HepG2 (cell line): ENCODE data around the gene EEA1. TPM values are rescaled to one million over a fixed set of nuclear protein-coding genes. Genes with fewer than 3 reads are reported as not detected.

ENCODE experiments used
- ATAC-seq: fragments of 200-7000 bp; cut with Tn5 transposase; 3 replicates; pipeline ENCODE4 v1.9.1; 2020; ENCODE audit warnings: mild to moderate bottlenecking, moderate library complexity
- Bru-seq: library from RNA; stranded (reverse); fragments of 400-500 nt; gene quantifications from one replicate; lab custom pipeline; 2021; lab: Mats Ljungman, UMichigan
- BruChase-seq, 2 experiments: library from RNA; stranded (reverse); fragments of 400-500 nt; gene quantifications; one replicate each; lab custom pipeline; 2021; lab: Mats Ljungman, UMichigan
- BruUV-seq: library from RNA; stranded (reverse); fragments of 400-500 nt; replicated peaks from 2 replicates; lab custom pipeline; 2021; lab: Mats Ljungman, UMichigan
- CTCF ChIA-PET: fragments of 300-600 bp; formaldehyde crosslinking; extraction: SDS; loops from one replicate; lab custom pipeline; 2021; ENCODE audit warnings: low total read pairs, inconsistent platforms, low intra/inter-chr PET ratio; lab: Yijun Ruan, JAX
- POLR2A ChIA-PET: fragments of 350-600 bp; sonication (Branson Sonifier 250); formaldehyde crosslinking; loops from one replicate; lab custom pipeline; 2020; ENCODE audit warnings: antibody characterized with exemption, inconsistent platforms; lab: Yijun Ruan, JAX
- DNase-seq: peaks from one replicate; pipeline ENCODE4 v3.0.0-alpha.2; 2015; ENCODE audit warnings: low spot score
- FAIRE-seq: peaks from 3 replicates; lab custom pipeline; 2011; peaks lifted over from hg19 to GRCh38; lab: Jason Lieb, UNC
- H2AFZ ChIP-seq: one replicate; pipeline ENCODE4 v1.6.1; 2011; ENCODE audit warnings: low read length, inconsistent platforms
- H3K27ac ChIP-seq: fragments of 300-600 bp; 3 replicates; pipeline ENCODE4 v1.8.0; 2011; ENCODE audit warnings: mixed run types, mild to moderate bottlenecking, mixed read lengths, low read length, inconsistent platforms; ENCODE audit not compliant: insufficient read depth; ENCODE audit errors: extremely low read length
- H3K27me3 ChIP-seq, 2 experiments: fragments of 200-600 bp in 1 of 2; 2 replicates in 1 of 2; 3 replicates in 1 of 2; pipeline versions ENCODE4 v1.6.0 to v1.8.0; 2011; ENCODE audit warnings: low read length in 2 of 2, mild to moderate bottlenecking in 2 of 2, moderate library complexity in 2 of 2, inconsistent platforms in 1 of 2; ENCODE audit not compliant: insufficient read depth in 2 of 2, control insufficient read depth in 1 of 2
- H3K36me3 ChIP-seq, 2 experiments: fragments of 200-600 bp in 1 of 2; replicated peaks in 1 of 2; 2 replicates in 1 of 2; 3 replicates in 1 of 2; pipeline versions ENCODE4 v1.5.1 to v1.8.0; 2011; ENCODE audit warnings: low read length in 2 of 2, inconsistent platforms in 1 of 2; ENCODE audit not compliant: insufficient read depth in 2 of 2, control insufficient read depth in 1 of 2
- H3K4me1 ChIP-seq: 2 replicates; pipeline ENCODE4 v1.5.1; 2012; ENCODE audit warnings: low read length, inconsistent platforms; ENCODE audit not compliant: insufficient read depth
- H3K4me2 ChIP-seq: 2 replicates; pipeline ENCODE4 v1.6.0; 2011; ENCODE audit warnings: low read depth, low read length, inconsistent platforms
- H3K4me3 ChIP-seq, 3 experiments: fragments of 200-600 bp in 1 of 3; sonication (generic), shearing (Covaris generic) in 1 of 3; replicated peaks in 1 of 3; 2 replicates each; pipeline ENCODE4 v1.5.1; 2011 to 2016; ENCODE audit warnings: low read length in 3 of 3, inconsistent platforms in 2 of 3, low read depth in 2 of 3, mild to moderate bottlenecking in 2 of 3, control low read depth in 1 of 3, mixed read lengths in 1 of 3; ENCODE audit not compliant: insufficient read depth in 1 of 3
- H3K79me2 ChIP-seq: one replicate; pipeline ENCODE4 v1.6.1; 2011; ENCODE audit warnings: low read length, inconsistent platforms; ENCODE audit not compliant: insufficient read depth
- H3K9ac ChIP-seq: 2 replicates; pipeline ENCODE4 v1.6.0; 2011; ENCODE audit warnings: mild to moderate bottlenecking, low read depth, low read length, inconsistent platforms; ENCODE audit not compliant: insufficient read depth
- H3K9me3 ChIP-seq: 2 replicates; pipeline ENCODE4 v1.5.1; 2012; ENCODE audit warnings: mild to moderate bottlenecking, low read length
- H4K20me1 ChIP-seq: 2 replicates; pipeline ENCODE4 v1.6.0; 2011; ENCODE audit warnings: inconsistent platforms, mild to moderate bottlenecking, low read length, moderate library complexity; ENCODE audit not compliant: insufficient read depth
- ISL2 ChIP-seq: sonication (generic); formaldehyde crosslinking; IDR thresholded peaks from 2 replicates; pipeline ENCODE4 v1.5.0; 2020; ENCODE audit warnings: missing genetic modification reagents
- NAIF1 ChIP-seq: sonication (generic); formaldehyde crosslinking; IDR thresholded peaks from 2 replicates; pipeline ENCODE4 v1.5.0; 2020; ENCODE audit warnings: mild to moderate bottlenecking, missing genetic modification reagents, borderline replicate concordance
- PLSCR1 ChIP-seq: sonication (generic); formaldehyde crosslinking; IDR thresholded peaks from 2 replicates; pipeline ENCODE4 v1.5.0; 2020; ENCODE audit warnings: missing genetic modification reagents, mild to moderate bottlenecking, borderline replicate concordance
- RAD21 ChIP-seq: fragments of 450-650 bp; formaldehyde crosslinking; IDR thresholded peaks from 2 replicates; pipeline ENCODE4 v1.5.0; 2020; ENCODE audit warnings: mild to moderate bottlenecking
- RFX5 ChIP-seq: IDR thresholded peaks from 2 replicates; pipeline ENCODE4 v1.6.1; 2011; ENCODE audit warnings: low read depth, low read length, improper control_type of control experiment
- ZFY ChIP-seq: sonication (generic); formaldehyde crosslinking; IDR thresholded peaks from 2 replicates; pipeline ENCODE4 v1.4.0; 2020; ENCODE audit warnings: missing genetic modification reagents
- ZNF292 ChIP-seq: sonication (generic); formaldehyde crosslinking; IDR thresholded peaks from 2 replicates; pipeline ENCODE4 v1.8.1; 2022; ENCODE audit warnings: mild to moderate bottlenecking, low read depth, missing genetic modification reagents, borderline replicate concordance
- ZNF335 ChIP-seq: sonication (generic); formaldehyde crosslinking; IDR thresholded peaks from 2 replicates; pipeline ENCODE4 v1.4.0; 2020; ENCODE audit warnings: missing genetic modification reagents
- ZNF639 ChIP-seq: conservative IDR thresholded peaks from 2 replicates; pipeline ENCODE4 v1.6.1; 2018; ENCODE audit warnings: missing genetic modification reagents
- ZNF670 ChIP-seq: sonication (generic); formaldehyde crosslinking; IDR thresholded peaks from 2 replicates; pipeline ENCODE4 v1.8.0; 2022; ENCODE audit warnings: mild to moderate bottlenecking, missing genetic modification reagents, borderline replicate concordance
- ZNF781 ChIP-seq: sonication (generic); formaldehyde crosslinking; IDR thresholded peaks from 2 replicates; pipeline ENCODE4 v1.5.1; 2020; ENCODE audit warnings: borderline replicate concordance, mild to moderate bottlenecking, missing genetic modification reagents; ENCODE audit errors: not compliant biosample characterization
- ZSCAN5A ChIP-seq: sonication (generic); formaldehyde crosslinking; IDR thresholded peaks from 2 replicates; pipeline ENCODE4 v1.8.0; 2022; ENCODE audit warnings: mild to moderate bottlenecking, missing genetic modification reagents, borderline replicate concordance
- WGBS: methylation state at CpG from one replicate; pipeline ENCODE4 v1.1.6; 2017; ENCODE audit warnings: low lambda C conversion rate; 5-methylcytosine and 5-hydroxymethylcytosine counted together
- in situ Hi-C: cut with HindIII; loops from 2 replicates; pipeline ENCODE4 v1.10.0; 2017; ENCODE audit warnings: low pct_unique_long_range_greater_than_20kb; ENCODE audit not compliant: extremely low pct_ligation_motif_present
- intact Hi-C: fragments of 100-400 bp; cut with micrococcal nuclease; formaldehyde crosslinking; loops from one replicate; pipeline ENCODE4 v1.10.0; 2022; ENCODE audit not compliant: unreplicated experiment
- long read RNA-seq, 2 experiments: library from RNA in 1 of 2; library from polyadenylated mRNA in 1 of 2; stranded (forward) in 1 of 2; unstranded in 1 of 2; transcript quantifications; one replicate each; pipeline ENCODE4 v2.0.0, GENCODE V29; 2019 to 2022
- polyA minus RNA-seq, 3 experiments: library from RNA; depleted of rRNA, polyadenylated mRNA; stranded (reverse); fragments of >200 nt; gene quantifications; 2 replicates each; pipeline ENCODE4 v1.2.3, GENCODE V29; 2011; ENCODE audit warnings: low replicate concordance in 1 of 3
- polyA plus RNA-seq, 8 experiments: library from polyadenylated mRNA; depleted of rRNA in 3 of 8; stranded (reverse) in 7 of 8; unstranded in 1 of 8; fragments of >200 nt; fragmentation: Illumina TruSeq in 4 of 8; extraction: Trizol in 4 of 8; gene quantifications; 2 replicates each; pipeline versions ENCODE4 v1.2.1 to v1.2.3, GENCODE V29; 2011 to 2016; ENCODE audit warnings: low read depth in 4 of 8, missing spikeins in 1 of 8, mixed read lengths in 1 of 8; ENCODE audit not compliant: insufficient read depth in 1 of 8
- total RNA-seq, 5 experiments: library from RNA; depleted of rRNA; stranded (reverse); fragments of >200 nt; fragmentation: Illumina TruSeq; extraction: Trizol; gene quantifications; 2 replicates each; pipeline ENCODE4 v1.2.3, GENCODE V29; 2016; ENCODE audit warnings: low read depth in 1 of 5

Gene EEA1
- total RNA-seq (2016; rRNA removed; fragmentation: Illumina TruSeq; extraction: Trizol), result 19.3 and 42.7 TPM in 2 replicates
- 13.7 and 15.1 TPM in 2 replicates for total RNA-seq (2016; cell fraction: cytosol; rRNA removed; fragmentation: Illumina TruSeq; extraction: Trizol; ENCODE audit: low read depth)
- total RNA-seq (2016; cell fraction: insoluble cytoplasmic fraction; rRNA removed; fragmentation: Illumina TruSeq; extraction: Trizol), result 17.7 and 39.8 TPM in 2 replicates
- 9.5 and 12.2 TPM in 2 replicates for total RNA-seq (2016; cell fraction: membrane; rRNA removed; fragmentation: Illumina TruSeq; extraction: Trizol)
- 29.6 and 33.4 TPM in 2 replicates for total RNA-seq (2016; cell fraction: nucleus; rRNA removed; fragmentation: Illumina TruSeq; extraction: Trizol)
- 2.6 and 5.0 TPM in 2 replicates for polyA plus RNA-seq (2011; rRNA removed)
- polyA plus RNA-seq (2011; cell fraction: cytosol; rRNA removed), result 1.1 and 1.8 TPM in 2 replicates
- polyA plus RNA-seq (2011; cell fraction: nucleus; rRNA removed), result 2.6 and 2.7 TPM in 2 replicates
- polyA plus RNA-seq (2012), result 5.4 and 9.3 TPM in 2 replicates
- polyA plus RNA-seq (2016; cell fraction: cytosol; fragmentation: Illumina TruSeq; extraction: Trizol; ENCODE audit: low read depth), result 0.26 and 0.34 TPM in 2 replicates
- polyA plus RNA-seq (2016; cell fraction: insoluble cytoplasmic fraction; fragmentation: Illumina TruSeq; extraction: Trizol; ENCODE audit: low read depth), result 17.0 and 18.2 TPM in 2 replicates
- 0.85 and 1.0 TPM in 2 replicates for polyA plus RNA-seq (2016; cell fraction: membrane; fragmentation: Illumina TruSeq; extraction: Trizol; ENCODE audit: low read depth)
- 17.2 and 17.6 TPM in 2 replicates for polyA plus RNA-seq (2016; cell fraction: nucleus; fragmentation: Illumina TruSeq; extraction: Trizol; ENCODE audit: insufficient read depth, low read depth)
- 1.6 and 2.5 TPM in 2 replicates for polyA minus RNA-seq (2011; rRNA and poly(A)+ RNA removed; ENCODE audit: low replicate concordance)
- 21.9 and 22.2 TPM in 2 replicates for polyA minus RNA-seq (2011; cell fraction: cytosol; rRNA and poly(A)+ RNA removed)
- 23.8 and 31.0 TPM in 2 replicates for polyA minus RNA-seq (2011; cell fraction: nucleus; rRNA and poly(A)+ RNA removed)
- Bru-seq, nascent RNA, result percentile 84 among the genes with signal in this experiment
- BruChase-seq, experiment 1, labeled RNA remaining after a 6-hour chase, result percentile 81 among the genes with signal in this experiment
- BruChase-seq, experiment 2, labeled RNA remaining after a 2-hour chase, result percentile 82 among the genes with signal in this experiment
- long read RNA-seq, experiment 1, partial matches to known transcripts, result 27 of 30 reads
- long read RNA-seq, experiment 1, other reads (novel, unspliced or antisense), result 3 of 30 reads
- long read RNA-seq, experiment 2, partial matches to known transcripts, result 1 of 16 reads
- long read RNA-seq, experiment 2, other reads (novel, unspliced or antisense), result 15 of 16 reads

- DNase-seq, result peak; percentile 91
- in situ Hi-C loops, result no loop called here
- WGBS, result 1% methylated on average over 19 of the region's 98 CpGs
- H3K36me3 ChIP-seq, result no peaks in the 10 kb centered on the region; a peak in 1 of 5 replicates
- ChIA-PET POLR2A (interaction anchor here (0.6 to 4.2 kb wide), 21 partner anchors 14 to 491 kb away, joined by 3 to 27 read pairs (median 5); no protein-coding TSS in a partner anchor), CTCF (interaction anchor here (0.9 kb wide), 1 partner anchor 102 kb away, joined by 3 read pairs; no protein-coding TSS in a partner anchor)
- ATAC-seq, result peak; percentile 95
- no peaks in the 10 kb centered on the region for H3K9me3 ChIP-seq
- H2AFZ ChIP-seq, result no peak within 1 kb of the TSS
- no peaks in the 10 kb centered on the region for H3K27me3 ChIP-seq
- H3K9ac ChIP-seq, result peak within 1 kb of the TSS; percentile 88
- peak within 1 kb of the TSS; percentile 93 for H3K27ac ChIP-seq
- peaks cover 44% of the 10 kb centered on the region for H3K79me2 ChIP-seq
- intact Hi-C loops, result loop anchor here (5.0 to 10.0 kb wide), 3 partner anchors 43 to 102 kb away; no protein-coding TSS in a partner anchor
- peaks cover 59% of the 10 kb centered on the region for H3K4me1 ChIP-seq
- H4K20me1 ChIP-seq, result peaks cover 6% of the 10 kb centered on the region; the same call in 1 of the 2 replicates
- peak; percentile 53 for FAIRE-seq
- peak within 1 kb of the TSS; percentile 84 for H3K4me2 ChIP-seq
- peak within 1 kb of the TSS; percentile 72 to 89 (median 89) for H3K4me3 ChIP-seq
- BruUV-seq, result no TSS peak
- TF ChIP-seq ZNF781 (CRISPR knock-in tag) (peak; percentile 97), ZNF670 (CRISPR knock-in tag) (0 out of 2 replicates have a peak, but pooled peaks have one; percentile 24), NAIF1 (peak; percentile 85; the same call in 1 of the 2 replicates), ZSCAN5A (no peak; the same call in 1 of the 2 replicates), ZNF335 (peak; percentile 66), ISL2 (CRISPR knock-in tag) (peak; percentile 53), RFX5 (peak; percentile 40; the same call in 1 of the 2 replicates), ZNF292 (CRISPR knock-in tag) (no peak), ZFY (CRISPR knock-in tag) (peak; percentile 71), ZNF639 (CRISPR knock-in tag) (peak; percentile 49; the same call in 1 of the 2 replicates), RAD21 (CRISPR knock-in tag) (peak; percentile 60; the same call in 1 of the 2 replicates), PLSCR1 (CRISPR knock-in tag) (no peak)
Observed at GRCh38 chr12:92928962-92929915, at the start of gene EEA1. TSS of gene EEA1 (minus strand) at chr12:92929295. CDS start at chr12:92929066, 229 bp downstream.
